Liver (tissue), 10 donors: ENCODE data around the gene TP73. TPM values are rescaled to one million over a fixed set of nuclear protein-coding genes. Genes with fewer than 3 reads are reported as not detected.

Source experiments
- DNase-seq: peaks from one replicate; pipeline ENCODE4 v3.0.0-alpha.2; 2017; ENCODE audit warnings: low spot score
- H3K27ac ChIP-seq, 2 donors: one replicate each; pipeline ENCODE4 v1.7.0; 2013; ENCODE audit warnings: inconsistent platforms in 2 of 2, low read length in 2 of 2, control low read depth in 1 of 2, low read depth in 1 of 2, mild to moderate bottlenecking in 1 of 2
- H3K27me3 ChIP-seq, 4 donors: one replicate each; pipeline versions ENCODE4 v1.6.1 to v1.7.0; 2013; ENCODE audit warnings: low read length in 3 of 4, inconsistent platforms in 1 of 4, mild to moderate bottlenecking in 1 of 4, moderate library complexity in 1 of 4; ENCODE audit not compliant: control insufficient read depth in 4 of 4, insufficient read depth in 4 of 4
- H3K36me3 ChIP-seq, 4 donors: one replicate each; pipeline versions ENCODE4 v1.6.1 to v1.7.0; 2013; ENCODE audit warnings: low read length in 3 of 4, mild to moderate bottlenecking in 3 of 4, low read depth in 1 of 4, moderate library complexity in 1 of 4; ENCODE audit not compliant: control insufficient read depth in 4 of 4, insufficient read depth in 3 of 4
- H3K4me1 ChIP-seq, 4 donors: one replicate each; pipeline versions ENCODE4 v1.6.1 to v1.7.0; 2013; ENCODE audit warnings: low read length in 3 of 4, mild to moderate bottlenecking in 3 of 4, moderate library complexity in 1 of 4; ENCODE audit not compliant: control insufficient read depth in 4 of 4, insufficient read depth in 4 of 4
- H3K4me3 ChIP-seq, 3 donors: one replicate each; pipeline versions ENCODE4 v1.6.1 to v1.7.0; 2013; ENCODE audit warnings: low read length in 3 of 3, control low read depth in 1 of 3, low read depth in 1 of 3, mild to moderate bottlenecking in 1 of 3
- H3K9ac ChIP-seq, 2 donors: one replicate each; pipeline ENCODE4 v1.7.0; 2013; ENCODE audit warnings: low read length in 2 of 2, mild to moderate bottlenecking in 2 of 2, moderate library complexity in 2 of 2, control low read depth in 1 of 2, low read depth in 1 of 2
- H3K9me3 ChIP-seq, 4 donors: one replicate each; pipeline versions ENCODE4 v1.6.1 to v1.7.0; 2013; ENCODE audit warnings: low read length in 3 of 4; ENCODE audit not compliant: control insufficient read depth in 4 of 4
- CTCF ChIP-seq: fragments of 150-350 bp; IDR thresholded peaks from 2 replicates; pipeline ENCODE4 v1.5.1; 2017; ENCODE audit warnings: improper control_type of control experiment, low read depth, low read length; ENCODE audit not compliant: missing input control
- EGR1 ChIP-seq, 2 donors: IDR thresholded peaks; 2 replicates each; pipeline ENCODE4 v1.6.1; 2016 to 2018; ENCODE audit warnings: antibody characterized with exemption in 2 of 2, low read depth in 2 of 2
- GABPA ChIP-seq, 2 donors: IDR thresholded peaks in 1 of 2; conservative IDR thresholded peaks in 1 of 2; 2 replicates each; pipeline ENCODE4 v1.6.1; 2016; ENCODE audit warnings: antibody characterized with exemption in 2 of 2, mild to moderate bottlenecking in 1 of 2, moderate library complexity in 1 of 2
- HNF4G ChIP-seq: IDR thresholded peaks from 2 replicates; pipeline ENCODE4 v1.6.1; 2016; ENCODE audit warnings: antibody characterized with exemption
- MAX ChIP-seq: IDR thresholded peaks from 2 replicates; pipeline ENCODE4 v1.6.1; 2016; ENCODE audit warnings: antibody characterized with exemption
- RAD21 ChIP-seq, 2 donors: IDR thresholded peaks; 2 replicates each; pipeline ENCODE4 v1.6.1; 2016; ENCODE audit warnings: antibody characterized with exemption in 2 of 2, mild to moderate bottlenecking in 2 of 2
- REST ChIP-seq: IDR thresholded peaks from 2 replicates; pipeline ENCODE4 v1.6.1; 2016; ENCODE audit warnings: antibody characterized with exemption, mild to moderate bottlenecking
- RXRA ChIP-seq, 2 donors: IDR thresholded peaks; 2 replicates each; pipeline ENCODE4 v1.6.1; 2017 to 2018; ENCODE audit warnings: antibody characterized with exemption in 2 of 2, mild to moderate bottlenecking in 1 of 2
- TAF1 ChIP-seq: conservative IDR thresholded peaks from 2 replicates; pipeline ENCODE4 v1.6.1; 2016; ENCODE audit warnings: antibody characterized with exemption, mild to moderate bottlenecking
- WGBS: extraction: QIAGEN DNeasy Blood & Tissue Kit; methylation state at CpG from one replicate; pipeline ENCODE4 v1.1.7; 2013; 5-methylcytosine and 5-hydroxymethylcytosine counted together
- polyA plus RNA-seq, 2 donors: library from polyadenylated mRNA; stranded (reverse) in 1 of 2; unstranded in 1 of 2; fragments of 200-250 nt in 1 of 2; fragments of >200 nt in 1 of 2; fragmentation: Nextera tagmentation in 1 of 2; extraction: Ambion mirVana in 1 of 2; gene quantifications; one replicate each; pipeline versions ENCODE4 v1.2.1 to v1.2.3, GENCODE V29; 2013 to 2015
- small RNA-seq: library from RNA; depleted of rRNA; stranded (forward); fragments of <200 nt; gene quantifications from one replicate; pipeline ENCODE3, GENCODE V24; 2014
- total RNA-seq, 2 donors: library from RNA; depleted of rRNA; stranded (reverse); fragments of >200 nt; gene quantifications; one replicate each; pipeline ENCODE4 v1.2.3, GENCODE V29; 2014
- donor health status: healthy.
- donor health status: healthy.
- donor health status: healthy.
- donor health status: healthy.
- donor health status: healthy.

The TP73 gene
- total and polyA plus RNA-seq, 4 donors, result 0.08 to 0.29 (median 0.18) TPM

- Histone ChIP-seq H3K9me3 (no peaks in the 10 kb centered on the region), H3K27me3 (no peaks in the 10 kb centered on the region), H3K27ac (no peak overlapping the region), H3K4me1 (peaks cover 0 to 25% (median 10%) of the 10 kb centered on the region in 4 donors), H3K4me3 (no peak overlapping the region), H3K36me3 (peaks cover 24 to 55% (median 25%) of the 10 kb centered on the region in 4 donors), H3K9ac (no peak overlapping the region)
- DNase-seq, result peak; percentile 61
- TF ChIP-seq REST (no peak), EGR1 (IDR thresholded peaks at IDR 0.05; ENCODE audit: low read depth in 2 of 2) (no peak), RAD21 (IDR thresholded peaks at IDR 0.05) (peak; percentile 69 to 70), RXRA (IDR thresholded peaks at IDR 0.05) (no peak), MAX (no peak), HNF4G (no peak), CTCF (peak; percentile 47), TAF1 (no peak), GABPA (IDR thresholded peaks at IDR 0.05 in 1 of 2, conservative IDR thresholded peaks at IDR 0.05 in 1 of 2) (no peak)
- WGBS, result 64% methylated on average over 14 of the region's 14 CpGs
Observed at GRCh38 chr1:3785456-3786157, 133.3 kb downstream of the TP73 start.

Small RNAs within 50 kb of the gene (small RNA-seq; reads per million reads assigned to genes)
- not detected for gene RF02197
- gene RN7SL574P, result not detected

Other genes with a start within 250 kb of the TP73 start
- 1 to 10 TPM in 1 of 2 donors, under 1 TPM in 1; 0.65 to 5.6 TPM for gene ARHGEF16, start 197.9 kb upstream of the TP73 start, total RNA-seq
- 1 to 10 TPM; 2.4 to 3.3 TPM for gene ARHGEF16, start 197.9 kb upstream of the TP73 start, polyA plus RNA-seq
- gene MEGF6, start 41.0 kb upstream of the TP73 start, total RNA-seq, result 10 to 100 TPM in 1 of 2 donors, 1 to 10 TPM in 1; 4.6 to 11.0 TPM
- gene MEGF6, start 41.0 kb upstream of the TP73 start, polyA plus RNA-seq, result 1 to 10 TPM; 1.3 to 3.4 TPM
- gene TPRG1L, start 27.5 kb upstream of the TP73 start, total RNA-seq, result 10 to 100 TPM; 29.3 to 42.5 TPM
- 10 to 100 TPM; 45.3 to 51.0 TPM for gene TPRG1L, start 27.5 kb upstream of the TP73 start, polyA plus RNA-seq
- gene WRAP73, start 2.4 kb upstream of the TP73 start, total RNA-seq, result 10 to 100 TPM; 10.7 to 14.6 TPM
- gene WRAP73, start 2.4 kb upstream of the TP73 start, polyA plus RNA-seq, result 1 to 10 TPM; 7.6 to 9.4 TPM
- gene CCDC27, start 99.9 kb downstream of the TP73 start, total RNA-seq, result not detected
- gene CCDC27, start 99.9 kb downstream of the TP73 start, polyA plus RNA-seq, result not detected
- 10 to 100 TPM in 1 of 2 donors, 1 to 10 TPM in 1; 1.8 to 82.9 TPM for gene SMIM1, start 120.2 kb downstream of the TP73 start, total RNA-seq
- 10 to 100 TPM in 1 of 2 donors, 1 to 10 TPM in 1; 9.0 to 11.5 TPM for gene SMIM1, start 120.2 kb downstream of the TP73 start, polyA plus RNA-seq
- 10 to 100 TPM; 13.2 to 23.8 TPM for gene LRRC47, start 144.0 kb downstream of the TP73 start, total RNA-seq
- gene LRRC47, start 144.0 kb downstream of the TP73 start, polyA plus RNA-seq, result 10 to 100 TPM in 1 of 2 donors, 1 to 10 TPM in 1; 8.7 to 17.5 TPM
- 10 to 100 TPM in 1 of 2 donors, 1 to 10 TPM in 1; 9.1 to 23.2 TPM for gene CEP104, start 204.7 kb downstream of the TP73 start, total RNA-seq
- 10 to 100 TPM in 1 of 2 donors, 1 to 10 TPM in 1; 7.5 to 14.9 TPM for gene CEP104, start 204.7 kb downstream of the TP73 start, polyA plus RNA-seq
- gene DFFB, start 205.0 kb downstream of the TP73 start, total RNA-seq, result 1 to 10 TPM; 4.2 to 6.1 TPM
- 1 to 10 TPM in 1 of 2 donors, under 1 TPM in 1; 0.92 to 1.6 TPM for gene DFFB, start 205.0 kb downstream of the TP73 start, polyA plus RNA-seq
- 10 to 100 TPM; 15.9 to 17.0 TPM for gene C1orf174, start 247.8 kb downstream of the TP73 start, total RNA-seq
- 10 to 100 TPM; 10.4 to 11.8 TPM for gene C1orf174, start 247.8 kb downstream of the TP73 start, polyA plus RNA-seq